ENCODE measurements around the gene RAD50. TPM values are rescaled to one million over a fixed set of nuclear protein-coding genes. Genes with fewer than 3 reads are reported as not detected.

Gene RAD50
- total RNA-seq, 2 experiments from 2014 or later: 44.6 to 47.6 TPM

GRCh38 chr5:132673488-132673887, 116.7 kb downstream of the RAD50 start:
- Mint-ChIP-seq H3K9me3 (no peaks in the 10 kb centered on the region), H3K4me3 (no peak overlapping the region), H3K36me3 (no peaks in the 10 kb centered on the region), H3K4me1 (ENCODE audit: low read depth) (peaks cover 27% of the 10 kb centered on the region), H3K27me3 (no peaks in the 10 kb centered on the region), H3K27ac (no peak overlapping the region)
- intact Hi-C loops (cut with micrococcal nuclease): no loop called here
- DNase-seq: no peak
- ChIA-PET CTCF (interaction anchor here (0.9 kb wide), 1 partner anchor 11 kb away, joined by 3 read pairs; no protein-coding TSS in a partner anchor), POLR2A (interaction anchor here (0.6 to 2.7 kb wide), 2 partner anchors 10 to 33 kb away, joined by 3 to 17 read pairs; no protein-coding TSS in a partner anchor)

GRCh38 chr5:132673939-132674630, 117.3 kb downstream of the RAD50 start, which contains the start of gene IL4:
Gene IL4 (plus strand): TSS chr5:132673989. CDS start chr5:132674051, 62 bp downstream.
- CTCF ChIA-PET: interaction anchor here (0.8 to 1.9 kb wide), 6 partner anchors 10 to 146 kb away, joined by 3 to 11 read pairs (median 3); no protein-coding TSS in a partner anchor
- Mint-ChIP-seq H3K9me3 (no peaks in the 10 kb centered on the region), H3K27me3 (no peaks in the 10 kb centered on the region), H3K4me3 (peak within 1 kb of the TSS; percentile 44), H3K4me1 (ENCODE audit: low read depth) (peaks cover 27% of the 10 kb centered on the region), H3K36me3 (no peaks in the 10 kb centered on the region), H3K27ac (peak within 1 kb of the TSS; percentile 73)
- no peak for DNase-seq
- POLR2A ChIA-PET: interaction anchor here (0.8 to 2.7 kb wide), 6 partner anchors 10 to 128 kb away, joined by 3 to 17 read pairs (median 5); partner anchors contain the start of gene RAD50
- intact Hi-C loops (cut with micrococcal nuclease): loop anchor here (1.0 kb wide), 4 partner anchors 11 to 38 kb away; no protein-coding TSS in a partner anchor

- H3K4me3 Mint-ChIP-seq: peak overlapping the region; percentile 28
- ChIA-PET POLR2A (interaction anchor here (0.8 to 2.7 kb wide), 8 partner anchors 11 to 170 kb away, joined by 3 to 17 read pairs (median 4); partner anchors contain the start of gene RAD50), CTCF (interaction anchor here (0.7 to 1.9 kb wide), 7 partner anchors 11 to 145 kb away, joined by 3 to 11 read pairs (median 3); no protein-coding TSS in a partner anchor)
- intact Hi-C loops (cut with micrococcal nuclease): loop anchor here (1.0 kb wide), 5 partner anchors 12 to 39 kb away; no protein-coding TSS in a partner anchor
- H3K36me3 Mint-ChIP-seq: no peaks in the 10 kb centered on the region
- H3K4me1 Mint-ChIP-seq (ENCODE audit: low read depth): peaks cover 27% of the 10 kb centered on the region
- H3K9me3 Mint-ChIP-seq: no peaks in the 10 kb centered on the region
- no peak for DNase-seq
- no peaks in the 10 kb centered on the region for H3K27me3 Mint-ChIP-seq
- peak overlapping the region; percentile 73 for H3K27ac Mint-ChIP-seq
Observed at GRCh38 chr5:132674671-132675506, 118.1 kb downstream of the RAD50 start.

GRCh38 chr5:132675936-132676689, 119.3 kb downstream of the RAD50 start:
- ChIA-PET CTCF (interaction anchor here (0.8 to 1.9 kb wide), 3 partner anchors 14 to 144 kb away, joined by 3 to 11 read pairs (median 5); no protein-coding TSS in a partner anchor), POLR2A (interaction anchor here (0.6 to 1.8 kb wide), 4 partner anchors 12 to 171 kb away, joined by 3 to 12 read pairs (median 4); no protein-coding TSS in a partner anchor)
- intact Hi-C loops (cut with micrococcal nuclease): loop anchor here (1.0 kb wide), 1 partner anchor 38 kb away; no protein-coding TSS in a partner anchor
- H3K36me3 Mint-ChIP-seq: no peaks in the 10 kb centered on the region
- H3K4me3 Mint-ChIP-seq: no peak overlapping the region
- no peak for DNase-seq
- no peak overlapping the region for H3K27ac Mint-ChIP-seq
- peaks cover 27% of the 10 kb centered on the region for H3K4me1 Mint-ChIP-seq (ENCODE audit: low read depth)
- H3K27me3 Mint-ChIP-seq: no peaks in the 10 kb centered on the region
- H3K9me3 Mint-ChIP-seq: no peaks in the 10 kb centered on the region

- ChIA-PET POLR2A (no interaction called here), CTCF (interaction anchor here (0.5 kb wide), 1 partner anchor 17 kb away, joined by 3 read pairs; no protein-coding TSS in a partner anchor)
- no peak for DNase-seq
- Mint-ChIP-seq H3K9me3 (no peaks in the 10 kb centered on the region), H3K36me3 (no peaks in the 10 kb centered on the region), H3K4me3 (no peak overlapping the region), H3K27me3 (no peaks in the 10 kb centered on the region), H3K4me1 (ENCODE audit: low read depth) (peaks cover 27% of the 10 kb centered on the region), H3K27ac (no peak overlapping the region)
- intact Hi-C loops (cut with micrococcal nuclease): no loop called here
Observed at GRCh38 chr5:132677191-132677590, 120.4 kb downstream of the RAD50 start.

- Mint-ChIP-seq H3K4me1 (ENCODE audit: low read depth) (peaks cover 27% of the 10 kb centered on the region), H3K27ac (no peak overlapping the region), H3K27me3 (no peaks in the 10 kb centered on the region), H3K4me3 (no peak overlapping the region), H3K9me3 (no peaks in the 10 kb centered on the region), H3K36me3 (no peaks in the 10 kb centered on the region)
- CTCF ChIA-PET: no interaction called here
- DNase-seq: no peak
- intact Hi-C loops (cut with micrococcal nuclease): no loop called here
- POLR2A ChIA-PET: interaction anchor here (0.6 kb wide), 1 partner anchor 47 kb away, joined by 4 read pairs; no protein-coding TSS in a partner anchor
Observed at GRCh38 chr5:132677682-132678400, 121.1 kb downstream of the RAD50 start.

- ChIA-PET CTCF (interaction anchor here (1.2 kb wide), 1 partner anchor 406 kb away, joined by 4 read pairs; no protein-coding TSS in a partner anchor), POLR2A (interaction anchor here (0.6 kb wide), 1 partner anchor 48 kb away, joined by 4 read pairs; no protein-coding TSS in a partner anchor)
- H3K27ac Mint-ChIP-seq: no peak overlapping the region
- intact Hi-C loops (cut with micrococcal nuclease): no loop called here
- H3K27me3 Mint-ChIP-seq: no peaks in the 10 kb centered on the region
- H3K4me3 Mint-ChIP-seq: no peak overlapping the region
- H3K4me1 Mint-ChIP-seq (ENCODE audit: low read depth): peaks cover 23% of the 10 kb centered on the region
- no peak for DNase-seq
- no peaks in the 10 kb centered on the region for H3K36me3 Mint-ChIP-seq
- H3K9me3 Mint-ChIP-seq: no peaks in the 10 kb centered on the region
Observed at GRCh38 chr5:132678735-132679134, 122.0 kb downstream of the RAD50 start.

- POLR2A ChIA-PET: no interaction called here
Observed at GRCh38 chr5:132679166-132679565, 122.4 kb downstream of the RAD50 start.

GRCh38 chr5:132679717-132680380, 123.1 kb downstream of the RAD50 start:
- no peaks in the 10 kb centered on the region for H3K36me3 Mint-ChIP-seq
- ChIA-PET POLR2A (no interaction called here), CTCF (interaction anchor here (1.2 kb wide), 1 partner anchor 407 kb away, joined by 4 read pairs; no protein-coding TSS in a partner anchor)
- peaks cover 21% of the 10 kb centered on the region for H3K4me1 Mint-ChIP-seq (ENCODE audit: low read depth)
- H3K9me3 Mint-ChIP-seq: no peaks in the 10 kb centered on the region
- no peak for DNase-seq
- no peak overlapping the region for H3K27ac Mint-ChIP-seq
- H3K27me3 Mint-ChIP-seq: no peaks in the 10 kb centered on the region
- intact Hi-C loops (cut with micrococcal nuclease): no loop called here
- H3K4me3 Mint-ChIP-seq: no peak overlapping the region

More at GRCh38 chr5:132679166-132679565, 122.4 kb downstream of the RAD50 start:
- no peak for DNase-seq
- H3K27ac Mint-ChIP-seq: no peak overlapping the region
- CTCF ChIA-PET: interaction anchor here (1.2 kb wide), 1 partner anchor 406 kb away, joined by 4 read pairs; no protein-coding TSS in a partner anchor
- intact Hi-C loops (cut with micrococcal nuclease): no loop called here
- peaks cover 19% of the 10 kb centered on the region for H3K4me1 Mint-ChIP-seq (ENCODE audit: low read depth)
- H3K27me3 Mint-ChIP-seq: no peaks in the 10 kb centered on the region
- H3K9me3 Mint-ChIP-seq: no peaks in the 10 kb centered on the region
- no peaks in the 10 kb centered on the region for H3K36me3 Mint-ChIP-seq
- H3K4me3 Mint-ChIP-seq: no peak overlapping the region

- ChIA-PET CTCF (no interaction called here), POLR2A (no interaction called here)
- Mint-ChIP-seq H3K9me3 (no peaks in the 10 kb centered on the region), H3K27me3 (no peaks in the 10 kb centered on the region), H3K36me3 (no peaks in the 10 kb centered on the region), H3K4me1 (ENCODE audit: low read depth) (peaks cover 17% of the 10 kb centered on the region), H3K27ac (no peak overlapping the region), H3K4me3 (no peak overlapping the region)
- DNase-seq: no peak
- intact Hi-C loops (cut with micrococcal nuclease): no loop called here
Observed at GRCh38 chr5:132680780-132681475, 124.2 kb downstream of the RAD50 start.

All from activated CD4-positive, alpha-beta memory T cell treated with anti-CD3 and anti-CD28 coated beads for 36 hours (primary cell).